ENCODE results near the gene TOB1.

DNA sequence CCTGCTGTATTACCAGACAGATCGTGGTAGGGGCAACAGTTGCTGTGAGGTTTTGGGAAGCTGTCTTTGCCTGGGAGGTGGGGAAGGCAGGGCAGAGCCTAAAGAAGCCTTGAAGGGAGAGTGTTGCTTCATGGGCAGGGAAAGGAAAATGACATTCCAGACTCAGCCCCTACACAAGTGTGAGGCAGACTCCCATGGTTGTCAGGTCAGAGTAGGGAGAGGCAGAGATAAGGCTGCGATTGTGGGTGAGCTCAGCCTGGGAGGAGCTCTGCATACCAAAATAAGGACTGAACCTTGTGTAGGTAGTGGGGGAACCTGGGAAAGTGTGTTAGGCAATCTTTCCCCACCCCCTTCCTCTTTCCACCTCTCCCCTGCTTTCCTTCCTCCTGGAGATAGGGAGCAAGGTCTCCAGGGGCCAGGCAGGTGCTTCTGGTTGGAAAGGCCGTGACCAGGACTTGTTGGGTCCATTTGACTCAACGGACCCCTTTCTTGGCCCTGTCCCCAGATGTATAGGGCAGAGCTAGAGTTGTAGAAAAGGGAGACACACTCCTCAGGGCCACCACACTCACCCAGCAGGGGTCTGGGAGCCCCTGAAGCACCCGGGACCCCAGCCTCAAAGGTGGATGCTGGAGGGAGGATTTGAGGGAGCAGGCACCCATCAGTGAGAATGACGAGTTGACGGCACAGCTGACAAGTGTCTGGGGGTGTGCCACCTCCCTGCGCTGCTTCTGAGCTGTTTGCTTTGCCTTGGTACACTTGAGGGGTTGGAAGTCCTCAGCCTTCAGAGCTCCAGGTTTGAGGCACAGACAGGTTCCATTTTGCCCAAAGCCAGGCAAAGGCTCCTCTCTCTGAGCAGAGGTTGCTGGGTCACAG, 18.5 kb upstream of the TOB1 start:
- TF ChIP-seq, protein P1, sequence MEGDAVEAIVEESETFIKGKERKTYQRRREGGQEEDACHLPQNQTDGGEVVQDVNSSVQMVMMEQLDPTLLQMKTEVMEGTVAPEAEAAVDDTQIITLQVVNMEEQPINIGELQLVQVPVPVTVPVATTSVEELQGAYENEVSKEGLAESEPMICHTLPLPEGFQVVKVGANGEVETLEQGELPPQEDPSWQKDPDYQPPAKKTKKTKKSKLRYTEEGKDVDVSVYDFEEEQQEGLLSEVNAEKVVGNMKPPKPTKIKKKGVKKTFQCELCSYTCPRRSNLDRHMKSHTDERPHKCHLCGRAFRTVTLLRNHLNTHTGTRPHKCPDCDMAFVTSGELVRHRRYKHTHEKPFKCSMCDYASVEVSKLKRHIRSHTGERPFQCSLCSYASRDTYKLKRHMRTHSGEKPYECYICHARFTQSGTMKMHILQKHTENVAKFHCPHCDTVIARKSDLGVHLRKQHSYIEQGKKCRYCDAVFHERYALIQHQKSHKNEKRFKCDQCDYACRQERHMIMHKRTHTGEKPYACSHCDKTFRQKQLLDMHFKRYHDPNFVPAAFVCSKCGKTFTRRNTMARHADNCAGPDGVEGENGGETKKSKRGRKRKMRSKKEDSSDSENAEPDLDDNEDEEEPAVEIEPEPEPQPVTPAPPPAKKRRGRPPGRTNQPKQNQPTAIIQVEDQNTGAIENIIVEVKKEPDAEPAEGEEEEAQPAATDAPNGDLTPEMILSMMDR (IDR thresholded peaks at IDR 0.05): no peak
- no peak for TF ChIP-seq EZH2 (IDR thresholded peaks at IDR 0.05; ENCODE audit: borderline replicate concordance, insufficient read depth, low read depth, low read length, poor library complexity, severe bottlenecking)
